Mammary epithelial cell (primary cell): ENCODE results near the gene IL6ST.

Experiments used
- EZH2 ChIP-seq: IDR thresholded peaks from 2 replicates; pipeline ENCODE4 v1.6.1; 2012; ENCODE audit warnings: low read length, inconsistent platforms, borderline replicate concordance
- TF ChIP-seq, protein P1 (sequence below), 2 donors: IDR thresholded peaks in 1 of 2; conservative IDR thresholded peaks in 1 of 2; 2 replicates each; pipeline ENCODE4 v1.5.1; 2011 to 2012; ENCODE audit warnings: inconsistent platforms in 2 of 2, low read length in 2 of 2, mild to moderate bottlenecking in 2 of 2, control low read depth in 1 of 2, low read depth in 1 of 2; ENCODE audit not compliant: insufficient read depth in 1 of 2; ENCODE audit errors: extremely low read depth in 1 of 2

DNA sequence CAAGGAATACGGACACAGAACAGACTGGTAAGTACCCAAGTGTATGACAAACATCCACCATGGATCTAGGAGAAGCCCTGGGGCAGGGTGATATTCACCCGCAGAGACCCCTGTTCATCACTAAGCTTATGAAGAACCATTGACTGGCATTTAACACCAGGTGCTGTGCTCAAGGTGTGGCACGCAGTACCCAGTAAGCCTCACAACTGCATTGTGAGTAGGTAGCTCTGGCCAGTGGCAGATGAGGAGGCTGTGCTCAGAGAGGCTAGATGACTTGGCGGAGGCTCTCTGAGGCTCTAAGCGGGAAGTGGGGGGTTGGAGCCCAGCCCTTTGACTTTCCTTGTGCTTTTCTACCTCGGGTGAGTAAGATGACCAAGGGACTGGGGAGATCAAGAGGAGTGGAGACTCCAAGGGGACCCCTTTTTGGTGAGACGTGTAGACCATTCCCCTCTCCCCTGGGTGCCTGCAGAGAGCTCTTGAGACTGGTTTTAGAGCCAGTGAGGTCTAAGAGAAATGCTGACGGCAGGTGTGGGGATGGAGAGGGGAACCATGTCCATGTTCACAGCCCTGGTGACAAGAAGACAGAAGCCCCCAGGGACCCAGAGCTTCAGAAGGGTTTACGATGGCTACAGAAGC is 70.8 kb downstream of the IL6ST start:
- TF ChIP-seq, protein P1, sequence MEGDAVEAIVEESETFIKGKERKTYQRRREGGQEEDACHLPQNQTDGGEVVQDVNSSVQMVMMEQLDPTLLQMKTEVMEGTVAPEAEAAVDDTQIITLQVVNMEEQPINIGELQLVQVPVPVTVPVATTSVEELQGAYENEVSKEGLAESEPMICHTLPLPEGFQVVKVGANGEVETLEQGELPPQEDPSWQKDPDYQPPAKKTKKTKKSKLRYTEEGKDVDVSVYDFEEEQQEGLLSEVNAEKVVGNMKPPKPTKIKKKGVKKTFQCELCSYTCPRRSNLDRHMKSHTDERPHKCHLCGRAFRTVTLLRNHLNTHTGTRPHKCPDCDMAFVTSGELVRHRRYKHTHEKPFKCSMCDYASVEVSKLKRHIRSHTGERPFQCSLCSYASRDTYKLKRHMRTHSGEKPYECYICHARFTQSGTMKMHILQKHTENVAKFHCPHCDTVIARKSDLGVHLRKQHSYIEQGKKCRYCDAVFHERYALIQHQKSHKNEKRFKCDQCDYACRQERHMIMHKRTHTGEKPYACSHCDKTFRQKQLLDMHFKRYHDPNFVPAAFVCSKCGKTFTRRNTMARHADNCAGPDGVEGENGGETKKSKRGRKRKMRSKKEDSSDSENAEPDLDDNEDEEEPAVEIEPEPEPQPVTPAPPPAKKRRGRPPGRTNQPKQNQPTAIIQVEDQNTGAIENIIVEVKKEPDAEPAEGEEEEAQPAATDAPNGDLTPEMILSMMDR (conservative IDR thresholded peaks at IDR 0.05 in 1 of 2, IDR thresholded peaks at IDR 0.05 in 1 of 2; ENCODE audit: extremely low read depth in 1 of 2, insufficient read depth in 1 of 2, low read depth in 1 of 2, low read length in 2 of 2): no peak
- no peak for TF ChIP-seq EZH2
